ENCODE results near the gene WNT16. TPM values are rescaled to one million over a fixed set of nuclear protein-coding genes. Genes with fewer than 3 reads are reported as not detected.

Gene WNT16
- total RNA-seq, 1 donor from 2014 or later: not detected

Other genes starting within 250 kb of the WNT16 start
- 103 and 114 TPM in 2 replicates for gene FAM3C, start 67.3 kb downstream of the WNT16 start, total RNA-seq